Psoas muscle (tissue), 8 donors: ENCODE measurements around the gene PCDH1. TPM values are rescaled to one million over a fixed set of nuclear protein-coding genes. Genes with fewer than 3 reads are reported as not detected.

Experiments used
- ATAC-seq, 4 donors: fragments of 200-7000 bp; cut with Tn5 transposase; one replicate each; pipeline ENCODE4 v1.9.1; 2020; ENCODE audit warnings: moderate library complexity in 3 of 4, mild to moderate bottlenecking in 2 of 4
- DNase-seq, 2 donors: peaks; one replicate each; pipeline ENCODE4 v3.0.0-alpha.2; 2020
- H3K27ac ChIP-seq: fragments of 200-600 bp; one replicate; pipeline ENCODE4 v1.8.0; 2022
- H3K27me3 ChIP-seq, 3 donors: fragments of 200-600 bp in 1 of 3; one replicate each; pipeline versions ENCODE4 v1.6.1 to v1.8.0; 2013 to 2022; ENCODE audit warnings: low read length in 2 of 3, mild to moderate bottlenecking in 2 of 3, moderate library complexity in 1 of 3; ENCODE audit not compliant: insufficient read depth in 3 of 3
- H3K36me3 ChIP-seq, 2 donors: fragments of 200-600 bp in 1 of 2; one replicate each; pipeline versions ENCODE4 v1.6.1 to v1.8.0; 2013 to 2022; ENCODE audit warnings: low read depth in 1 of 2, mild to moderate bottlenecking in 1 of 2, moderate library complexity in 1 of 2; ENCODE audit not compliant: insufficient read depth in 1 of 2
- H3K4me1 ChIP-seq: fragments of 200-600 bp; one replicate; pipeline ENCODE4 v1.8.0; 2022
- H3K4me3 ChIP-seq: fragments of 200-600 bp; one replicate; pipeline ENCODE4 v1.8.0; 2022; ENCODE audit warnings: mild to moderate bottlenecking
- H3K9me3 ChIP-seq: fragments of 200-600 bp; one replicate; pipeline ENCODE4 v1.8.0; 2022
- CTCF ChIP-seq: fragments of 200-600 bp; IDR thresholded peaks from one replicate; pipeline ENCODE4 v1.8.0; 2022; ENCODE audit warnings: antibody characterized with exemption
- WGBS, 3 donors: extraction: QIAGEN DNeasy Blood & Tissue Kit; methylation state at CpG; one replicate each; pipeline versions ENCODE4 v1.1.6 to v1.1.7; 2013; 5-methylcytosine and 5-hydroxymethylcytosine counted together
- intact Hi-C, 2 donors: fragments of 100-400 bp; cut with DNase I; formaldehyde crosslinking; loops; one replicate each; pipeline versions ENCODE4 v1.11.0 to v1.14.2; 2022
- polyA plus RNA-seq, 3 donors: library from polyadenylated mRNA; stranded (reverse); fragments of 200-250 nt; gene quantifications; one replicate each; pipeline ENCODE4 v1.2.3, GENCODE V29; 2013
- total RNA-seq, 4 donors: library from RNA; stranded (reverse); fragmentation: NEBNext Ultra II Directional in 2 of 4; extraction: Animal tissue kit (Norgen Biotek cat#: 25700) in 2 of 4; gene quantifications; one replicate each; pipeline versions ENCODE4 v1.2.1 to v1.2.4, GENCODE V29; 2021 to 2023
- donor health status: healthy with polysubstance abuse.
- donor health status: DM: no; HTN: no; CAD: no; lungs with moderate emphysema.
- donor health status: Bipolar disorder and iron deficiency.
- donor health status: healthy.
- donor health status: DM: yes; HTN: yes; CAD: no.
- donor health status: DM: no; HTN: no; CAD: no.
- donor health status: DM: no; HTN: no; CAD: no.
- donor health status: DM: yes; HTN: yes; CAD: no.

The PCDH1 gene
- total and polyA plus RNA-seq, 7 donors = 4.2 to 17.4 (median 10.1) TPM

- TF ChIP-seq CTCF = no peak
- ATAC-seq (no peak), DNase-seq (no peak)
- Histone ChIP-seq H3K9me3 (no peaks in the 10 kb centered on the region), H3K4me3 (no peak overlapping the region), H3K4me1 (peaks cover 24% of the 10 kb centered on the region), H3K27me3 (peaks cover 0 to 62% (median 22%) of the 10 kb centered on the region in 3 donors), H3K36me3 (no peaks in the 10 kb centered on the region), H3K27ac (no peak overlapping the region)
- intact Hi-C loops = loop anchor here (1.0 to 5.0 kb wide), 5 partner anchors 83 to 187 kb away; no protein-coding TSS in a partner anchor
- WGBS, 3 donors = 0 to 2% (median 0%) methylated on average over 2 of the region's 2 CpGs
Measured at GRCh38 chr5:141879426-141879759, 1.2 kb upstream of the PCDH1 start.

- peaks cover 0 to 62% (median 22%) of the 10 kb centered on the region in 3 donors for H3K27me3 ChIP-seq
Measured at GRCh38 chr5:141878711-141879425, 658 bp upstream of the PCDH1 start.

GRCh38 chr5:141877356-141878185 is 639 bp downstream of the PCDH1 start:
- intact Hi-C loops = loop anchor here (2.0 to 5.0 kb wide), 4 partner anchors 85 to 185 kb away; no protein-coding TSS in a partner anchor
- peak overlapping the region; percentile 63 for H3K27ac ChIP-seq
- H3K9me3 ChIP-seq = no peaks in the 10 kb centered on the region
- TF ChIP-seq CTCF = no peak
- H3K4me3 ChIP-seq = peak overlapping the region; percentile 71
- H3K4me1 ChIP-seq = peaks cover 20% of the 10 kb centered on the region
- peaks cover 0 to 58% (median 15%) of the 10 kb centered on the region in 3 donors for H3K27me3 ChIP-seq
- H3K36me3 ChIP-seq = no peaks in the 10 kb centered on the region
- ATAC-seq (no peak), DNase-seq (no peak)
- WGBS, 3 donors = 1% methylated on average over 46 to 55 of the region's 55 CpGs

More at GRCh38 chr5:141878711-141879425, 658 bp upstream of the PCDH1 start:
- DNase-seq = peak; percentile 88 to 91
- intact Hi-C loops = loop anchor here (1.0 to 5.0 kb wide), 5 partner anchors 83 to 186 kb away; no protein-coding TSS in a partner anchor
- Histone ChIP-seq H3K27ac (peak overlapping the region; percentile 49), H3K4me3 (peak overlapping the region; percentile 71), H3K4me1 (peaks cover 24% of the 10 kb centered on the region), H3K9me3 (no peaks in the 10 kb centered on the region), H3K36me3 (no peaks in the 10 kb centered on the region)
- peak; percentile 98 for TF ChIP-seq CTCF
- 1% methylated on average over 39 to 40 of the region's 40 CpGs for WGBS, 3 donors
- peak; percentile 88 to 92 (median 91) for ATAC-seq

GRCh38 chr5:141876628-141877355 is 1.4 kb downstream of the PCDH1 start:
- TF ChIP-seq CTCF = no peak
- intact Hi-C loops = loop anchor here in 1 of 2 donors (5.0 kb wide), 2 partner anchors 86 to 114 kb away; no protein-coding TSS in a partner anchor
- Histone ChIP-seq H3K4me1 (peaks cover 20% of the 10 kb centered on the region), H3K27me3 (peaks cover 0 to 50% (median 11%) of the 10 kb centered on the region in 3 donors), H3K9me3 (no peaks in the 10 kb centered on the region), H3K4me3 (peak overlapping the region; percentile 71), H3K36me3 (no peaks in the 10 kb centered on the region), H3K27ac (peak overlapping the region; percentile 21)
- ATAC-seq (no peak), DNase-seq (no peak)
- WGBS, 3 donors = 1 to 2% (median 1%) methylated on average over 37 to 42 of the region's 42 CpGs
